Left ventricle myocardium inferior (tissue), 1 donor: ENCODE measurements around the gene ASIC3. TPM values are rescaled to one million over a fixed set of nuclear protein-coding genes. Genes with fewer than 3 reads are reported as not detected.

Experiments
- DNase-seq: peaks from one replicate; pipeline ENCODE4 v3.0.0-alpha.2; 2020
- H3K27ac ChIP-seq: fragments of 200-600 bp; replicated peaks from 2 replicates; pipeline ENCODE4 v1.8.0; 2021
- H3K27me3 ChIP-seq: fragments of 200-600 bp; 2 replicates; pipeline ENCODE4 v1.8.0; 2021; ENCODE audit warnings: low read depth
- H3K36me3 ChIP-seq: fragments of 200-600 bp; 2 replicates; pipeline ENCODE4 v1.8.0; 2021
- H3K4me1 ChIP-seq: fragments of 200-600 bp; 2 replicates; pipeline ENCODE4 v1.8.0; 2021
- H3K4me3 ChIP-seq: fragments of 200-600 bp; 2 replicates; pipeline ENCODE4 v1.8.0; 2021; ENCODE audit warnings: mild to moderate bottlenecking, moderate library complexity
- H3K9me3 ChIP-seq: fragments of 200-600 bp; replicated peaks from 2 replicates; pipeline ENCODE4 v1.8.0; 2021
- CTCF ChIP-seq: fragments of 200-600 bp; IDR thresholded peaks from 2 replicates; pipeline ENCODE4 v1.8.0; 2021; ENCODE audit warnings: antibody characterized with exemption, mild to moderate bottlenecking, borderline replicate concordance
- intact Hi-C: fragments of 100-400 bp; cut with micrococcal nuclease; formaldehyde crosslinking; loops from one replicate; pipeline ENCODE4 v1.11.0; 2022
- total RNA-seq: library from RNA; stranded (reverse); fragmentation: NEBNext Ultra II Directional; extraction: Animal tissue kit (Norgen Biotek cat#: 25700); gene quantifications from one replicate; pipeline ENCODE4 v1.2.1, GENCODE V29; 2021
- donor health status: DM: no; HTN: yes; CAD: no; lungs with severe emphysema.

ASIC3 gene
- total RNA-seq, 1 donor from 2014 or later: 5.3 TPM

DNA sequence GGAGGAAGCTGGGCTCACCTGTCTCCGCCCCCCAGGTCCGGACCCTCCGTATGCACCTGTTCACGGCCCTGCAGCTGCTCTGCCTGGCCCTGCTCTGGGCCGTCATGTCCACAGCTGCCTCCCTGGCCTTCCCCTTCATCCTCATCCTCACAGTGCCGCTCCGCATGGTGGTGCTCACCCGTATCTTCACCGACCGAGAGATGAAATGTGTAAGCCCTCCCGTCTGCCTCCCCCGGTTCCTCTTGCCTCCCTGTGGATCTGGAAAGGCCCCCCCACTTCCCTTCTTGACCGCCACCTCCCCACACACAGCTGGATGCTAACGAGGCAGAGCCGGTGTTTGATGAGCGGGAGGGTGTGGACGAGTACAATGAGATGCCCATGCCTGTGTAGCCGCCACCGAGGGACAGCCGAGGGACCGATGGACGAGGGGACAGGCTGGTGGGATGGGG, 27.7 kb downstream of the ASIC3 start:
- intact Hi-C loops: no loop called here
- TF ChIP-seq CTCF: no peak
- no peak for DNase-seq
- peaks cover 53% of the 10 kb centered on the region for H3K36me3 ChIP-seq
- no peaks in the 10 kb centered on the region for H3K9me3 ChIP-seq
- H3K27ac ChIP-seq: no peak overlapping the region
- H3K4me1 ChIP-seq: peaks cover 43% of the 10 kb centered on the region
- no peak overlapping the region for H3K4me3 ChIP-seq
- H3K27me3 ChIP-seq: no peaks in the 10 kb centered on the region

- H3K27me3 ChIP-seq: no peaks in the 10 kb centered on the region
- no peak for DNase-seq
- intact Hi-C loops: no loop called here
- peak overlapping the region; percentile 68 for H3K27ac ChIP-seq
- H3K9me3 ChIP-seq: no peaks in the 10 kb centered on the region
- peaks cover 54% of the 10 kb centered on the region for H3K4me1 ChIP-seq
- peak; percentile 34 for TF ChIP-seq CTCF
- H3K4me3 ChIP-seq: peak overlapping the region; percentile 6
- H3K36me3 ChIP-seq: peaks cover 42% of the 10 kb centered on the region
Observed at GRCh38 chr7:151076863-151077704, 28.8 kb downstream of the ASIC3 start.

DNA sequence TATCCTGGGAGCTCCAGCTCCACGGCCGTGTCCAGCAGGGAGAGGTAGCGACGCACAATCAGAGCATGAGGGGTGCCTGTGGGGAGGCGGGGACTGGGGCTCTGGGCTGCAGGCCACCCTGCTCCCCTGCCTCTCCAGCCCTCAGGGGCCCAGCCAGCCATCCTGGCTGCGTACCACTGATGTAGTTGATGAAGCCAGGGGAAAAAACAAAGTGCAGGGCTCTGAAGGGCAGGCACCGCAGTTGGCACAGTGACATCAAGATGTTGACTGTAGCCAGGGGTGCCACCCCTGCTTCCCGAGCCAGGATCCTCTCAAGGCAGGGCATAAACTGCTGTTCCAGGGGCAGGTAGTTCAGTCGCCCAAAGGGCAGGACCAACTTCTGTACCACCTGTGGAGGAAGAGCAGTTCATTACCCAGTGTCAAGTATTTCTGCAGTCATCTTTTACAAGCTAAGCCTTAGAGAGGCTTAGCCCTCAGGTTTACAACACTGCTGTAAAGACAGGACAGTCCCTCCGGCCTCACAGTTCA, 29.4 kb downstream of the ASIC3 start:
- no peak overlapping the region for H3K4me3 ChIP-seq
- H3K27me3 ChIP-seq: no peaks in the 10 kb centered on the region
- peak overlapping the region; percentile 68 for H3K27ac ChIP-seq
- H3K36me3 ChIP-seq: peaks cover 35% of the 10 kb centered on the region
- H3K9me3 ChIP-seq: no peaks in the 10 kb centered on the region
- intact Hi-C loops: no loop called here
- H3K4me1 ChIP-seq: peaks cover 61% of the 10 kb centered on the region
- DNase-seq: no peak
- no peak for TF ChIP-seq CTCF

DNA sequence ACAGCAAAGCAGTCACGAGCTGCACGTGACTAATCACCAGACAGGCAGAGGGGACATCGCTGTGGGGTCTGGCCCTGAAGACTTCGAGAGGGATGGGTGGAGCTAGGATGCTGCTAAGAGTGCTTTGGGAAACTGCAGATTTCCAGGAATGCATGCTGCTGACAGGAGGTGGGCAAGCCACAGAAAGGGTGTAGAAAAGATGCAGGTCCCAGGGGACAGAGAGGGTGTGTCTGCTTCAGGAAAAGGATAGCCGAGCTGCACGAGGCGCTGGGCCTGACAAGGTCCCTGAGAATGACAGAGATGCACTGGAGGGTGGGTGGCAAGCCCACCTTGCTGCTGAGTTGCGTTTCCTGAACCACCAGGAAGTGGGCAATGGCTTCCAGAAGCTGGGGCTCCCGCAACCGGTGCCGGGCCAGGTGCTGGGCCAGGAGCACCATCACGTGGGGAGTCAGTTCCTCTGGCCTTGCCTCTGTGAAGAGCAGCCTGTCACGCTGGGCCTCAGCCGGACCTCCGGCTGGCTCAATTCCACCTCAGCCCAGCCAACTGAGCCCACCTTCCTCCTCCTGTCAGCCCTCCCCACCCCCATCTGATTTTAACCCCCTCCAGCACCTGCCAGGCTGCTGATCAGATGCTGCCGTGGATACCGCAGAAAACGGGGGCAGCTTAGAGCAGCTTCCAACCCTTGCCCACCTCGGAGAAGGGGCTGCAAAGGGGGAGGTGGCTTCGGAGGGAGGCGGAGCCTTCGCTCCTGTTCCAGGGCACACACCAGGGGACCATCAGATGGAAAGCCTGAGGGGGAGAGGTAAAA, 30.1 kb downstream of the ASIC3 start:
- peaks cover 68% of the 10 kb centered on the region for H3K4me1 ChIP-seq

More for the DNA sequence above, 30.1 kb downstream of the ASIC3 start:
- DNase-seq: peak; percentile 20
- intact Hi-C loops: no loop called here
- peaks cover 29% of the 10 kb centered on the region for H3K36me3 ChIP-seq
- no peak overlapping the region for H3K4me3 ChIP-seq
- no peaks in the 10 kb centered on the region for H3K27me3 ChIP-seq
- no peaks in the 10 kb centered on the region for H3K9me3 ChIP-seq
- no peak for TF ChIP-seq CTCF
- H3K27ac ChIP-seq: peak overlapping the region; percentile 68
